Measurements from ENCODE around the gene SLC5A5. TPM values are rescaled to one million over a fixed set of nuclear protein-coding genes. Genes with fewer than 3 reads are reported as not detected.
A peak's percentile ranks its signal among the peaks of the same experiment; 100 is the strongest.

The SLC5A5 gene
- total RNA-seq, 1 donor from 2014 or later: not detected

- H3K27ac ChIP-seq (ENCODE audit: low read depth, low read length): no peak overlapping the region
- no peaks in the 10 kb centered on the region for H3K79me2 ChIP-seq (ENCODE audit: insufficient read depth, low read length)
- peak overlapping the region; percentile 84 for H2AFZ ChIP-seq (ENCODE audit: low read depth, low read length)
- TF ChIP-seq, protein P1, sequence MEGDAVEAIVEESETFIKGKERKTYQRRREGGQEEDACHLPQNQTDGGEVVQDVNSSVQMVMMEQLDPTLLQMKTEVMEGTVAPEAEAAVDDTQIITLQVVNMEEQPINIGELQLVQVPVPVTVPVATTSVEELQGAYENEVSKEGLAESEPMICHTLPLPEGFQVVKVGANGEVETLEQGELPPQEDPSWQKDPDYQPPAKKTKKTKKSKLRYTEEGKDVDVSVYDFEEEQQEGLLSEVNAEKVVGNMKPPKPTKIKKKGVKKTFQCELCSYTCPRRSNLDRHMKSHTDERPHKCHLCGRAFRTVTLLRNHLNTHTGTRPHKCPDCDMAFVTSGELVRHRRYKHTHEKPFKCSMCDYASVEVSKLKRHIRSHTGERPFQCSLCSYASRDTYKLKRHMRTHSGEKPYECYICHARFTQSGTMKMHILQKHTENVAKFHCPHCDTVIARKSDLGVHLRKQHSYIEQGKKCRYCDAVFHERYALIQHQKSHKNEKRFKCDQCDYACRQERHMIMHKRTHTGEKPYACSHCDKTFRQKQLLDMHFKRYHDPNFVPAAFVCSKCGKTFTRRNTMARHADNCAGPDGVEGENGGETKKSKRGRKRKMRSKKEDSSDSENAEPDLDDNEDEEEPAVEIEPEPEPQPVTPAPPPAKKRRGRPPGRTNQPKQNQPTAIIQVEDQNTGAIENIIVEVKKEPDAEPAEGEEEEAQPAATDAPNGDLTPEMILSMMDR (IDR thresholded peaks at IDR 0.05; ENCODE audit: insufficient read depth, low read depth, low read length): no peak
- TF ChIP-seq EZH2 (IDR thresholded peaks at IDR 0.05; ENCODE audit: insufficient read depth, low read length): no peak
- no peaks in the 10 kb centered on the region for H3K9me3 Mint-ChIP-seq (ENCODE audit: unreplicated experiment)
- H3K9me3 ChIP-seq (ENCODE audit: insufficient read depth, low read depth, low read length): no peaks in the 10 kb centered on the region
- no peak overlapping the region for H3K9ac ChIP-seq (ENCODE audit: low read length)
- no peaks in the 10 kb centered on the region for H3K36me3 Mint-ChIP-seq (ENCODE audit: low read depth, unreplicated experiment)
- peak overlapping the region; percentile 83 for H3K4me2 ChIP-seq (ENCODE audit: low read length)
- no peaks in the 10 kb centered on the region for H3K4me1 Mint-ChIP-seq (ENCODE audit: low read depth, unreplicated experiment)
- no peaks in the 10 kb centered on the region for H4K20me1 ChIP-seq (ENCODE audit: insufficient read depth, low read length)
- peak overlapping the region; percentile 49 for H3K4me3 ChIP-seq (ENCODE audit: insufficient read depth, low read depth, low read length)
- H3K36me3 ChIP-seq (ENCODE audit: insufficient read depth, low read length): no peaks in the 10 kb centered on the region
- H3K4me1 ChIP-seq (ENCODE audit: insufficient read depth, low read length): peaks cover 7% of the 10 kb centered on the region
- no peak for FAIRE-seq
- peaks cover 9% of the 10 kb centered on the region for H3K27me3 ChIP-seq (ENCODE audit: insufficient read depth, low read length)
- DNase-seq (ENCODE audit: low read depth): peak; percentile 14
- peak overlapping the region; percentile 82 for H3K4me3 Mint-ChIP-seq (ENCODE audit: unreplicated experiment)
- H3K27ac Mint-ChIP-seq (ENCODE audit: unreplicated experiment): peak overlapping the region; percentile 81
- H3K27me3 Mint-ChIP-seq (ENCODE audit: low read depth, unreplicated experiment): peaks cover 12% of the 10 kb centered on the region
Measured at GRCh38 chr19:17829855-17830566, 41.7 kb upstream of the SLC5A5 start.

GRCh38 chr19:17830567-17831418, 41.0 kb upstream of the SLC5A5 start:
- H3K9me3 Mint-ChIP-seq (ENCODE audit: unreplicated experiment): no peaks in the 10 kb centered on the region
- FAIRE-seq (no peak), DNase-seq (ENCODE audit: low read depth) (peak; percentile 27)
- Histone ChIP-seq H3K4me1 (ENCODE audit: insufficient read depth, low read length) (peaks cover 7% of the 10 kb centered on the region), H3K9ac (ENCODE audit: low read length) (no peak overlapping the region), H3K4me3 (ENCODE audit: insufficient read depth, low read depth, low read length) (peak overlapping the region; percentile 49), H3K9me3 (ENCODE audit: insufficient read depth, low read depth, low read length) (no peaks in the 10 kb centered on the region), H3K4me2 (ENCODE audit: low read length) (peak overlapping the region; percentile 83), H3K27me3 (ENCODE audit: insufficient read depth, low read length) (peaks cover 9% of the 10 kb centered on the region), H4K20me1 (ENCODE audit: insufficient read depth, low read length) (no peaks in the 10 kb centered on the region), H3K79me2 (ENCODE audit: insufficient read depth, low read length) (no peaks in the 10 kb centered on the region), H3K36me3 (ENCODE audit: insufficient read depth, low read length) (no peaks in the 10 kb centered on the region), H3K27ac (ENCODE audit: low read depth, low read length) (no peak overlapping the region), H2AFZ (ENCODE audit: low read depth, low read length) (peak overlapping the region; percentile 84)
- H3K4me1 Mint-ChIP-seq (ENCODE audit: low read depth, unreplicated experiment): no peaks in the 10 kb centered on the region
- TF ChIP-seq, protein P1 (IDR thresholded peaks at IDR 0.05; ENCODE audit: insufficient read depth, low read depth, low read length): no peak
- no peak for TF ChIP-seq EZH2 (IDR thresholded peaks at IDR 0.05; ENCODE audit: insufficient read depth, low read length)
- H3K36me3 Mint-ChIP-seq (ENCODE audit: low read depth, unreplicated experiment): no peaks in the 10 kb centered on the region
- peak overlapping the region; percentile 82 for H3K4me3 Mint-ChIP-seq (ENCODE audit: unreplicated experiment)
- H3K27me3 Mint-ChIP-seq (ENCODE audit: low read depth, unreplicated experiment): peaks cover 15% of the 10 kb centered on the region
- peak overlapping the region; percentile 81 for H3K27ac Mint-ChIP-seq (ENCODE audit: unreplicated experiment)

All from astrocyte (in vitro differentiated cells and primary cell).